GM12891 (cell line): ENCODE results near the gene SNAP25.

Source experiments
- PAX5 ChIP-seq: IDR thresholded peaks from 2 replicates; pipeline ENCODE4 v1.6.1; 2011; ENCODE audit warnings: low read length, moderate library complexity, mild to moderate bottlenecking; ENCODE audit not compliant: insufficient read depth, severe bottlenecking
- POLR2A ChIP-seq: IDR thresholded peaks from 2 replicates; pipeline ENCODE4 v1.6.1; 2011; ENCODE audit warnings: low read depth, low read length, control low read depth
- POLR2AphosphoS5 ChIP-seq: IDR thresholded peaks from 2 replicates; pipeline ENCODE4 v1.6.1; 2011; ENCODE audit warnings: low read depth, low read length, control low read depth
- POU2F2 ChIP-seq: IDR thresholded peaks from 2 replicates; pipeline ENCODE4 v1.6.1; 2011; ENCODE audit warnings: low read depth, mild to moderate bottlenecking, control low read depth, low read length, moderate library complexity
- SPI1 ChIP-seq: IDR thresholded peaks from 2 replicates; pipeline ENCODE4 v1.6.1; 2011; ENCODE audit warnings: low read depth, low read length, control low read depth
- TAF1 ChIP-seq: IDR thresholded peaks from 2 replicates; pipeline ENCODE4 v1.6.1; 2011; ENCODE audit warnings: low read depth, low read length, control low read depth

DNA sequence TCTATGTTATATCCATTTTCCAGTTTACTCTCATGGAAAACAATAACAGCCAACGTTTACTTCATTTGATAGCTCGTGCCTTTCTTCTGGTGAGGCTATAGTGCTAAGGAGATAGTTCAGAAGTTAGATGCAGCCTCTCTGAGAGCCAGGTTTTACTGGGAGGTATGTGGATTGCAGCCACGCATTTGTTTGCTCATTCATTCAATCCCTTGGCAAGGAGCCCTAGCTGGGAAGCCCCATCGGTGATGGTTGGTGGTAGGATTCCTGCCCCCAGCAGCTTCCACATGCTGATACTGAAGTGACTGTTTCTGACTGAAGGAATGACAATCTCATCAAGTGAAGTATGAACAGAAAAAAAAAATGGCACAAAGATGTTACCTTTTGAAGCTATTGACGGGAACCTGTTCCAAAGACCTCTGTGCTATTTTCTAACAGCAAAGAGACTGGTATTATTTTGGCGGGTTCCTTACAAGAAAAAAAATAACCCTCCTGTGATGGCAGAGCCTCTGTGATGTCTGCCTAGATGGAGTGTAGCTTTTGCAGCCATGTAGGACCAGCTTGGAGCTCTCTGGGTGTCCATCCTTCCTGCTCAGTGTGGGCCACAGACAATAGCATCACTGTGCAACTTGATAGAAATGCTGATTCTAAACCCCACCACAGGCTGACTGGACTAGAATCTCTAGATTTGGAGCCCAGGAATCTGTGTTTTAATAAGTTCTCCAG, 30.6 kb downstream of the SNAP25 start:
- no peak for TF ChIP-seq SPI1
- no peak for TF ChIP-seq POLR2A
- TF ChIP-seq POLR2AphosphoS5 = no peak
- no peak for TF ChIP-seq TAF1
- no peak for TF ChIP-seq PAX5
- no peak for TF ChIP-seq POU2F2
